Skin of body (tissue), 2 donors: ENCODE results near the gene RNPS1. TPM values are rescaled to one million over a fixed set of nuclear protein-coding genes. Genes with fewer than 3 reads are reported as not detected.
A peak's percentile ranks its signal among the peaks of the same experiment; 100 is the strongest.
"Not testable (repeated sequence)": the region's sequence is repeated elsewhere in the genome, so short reads cannot be mapped to it uniquely, and the experiment has no call there.

Source experiments
- DNase-seq: peaks from one replicate; lab custom pipeline; 2025; lab: John Stamatoyannopoulos, UW
- total RNA-seq: library from RNA; depleted of rRNA; stranded (reverse); fragments of >200 nt; gene quantifications from one replicate; pipeline ENCODE4 v1.2.3, GENCODE V29; 2014

The RNPS1 gene
- total RNA-seq, 1 donor from 2014 or later: 57.3 TPM

DNA sequence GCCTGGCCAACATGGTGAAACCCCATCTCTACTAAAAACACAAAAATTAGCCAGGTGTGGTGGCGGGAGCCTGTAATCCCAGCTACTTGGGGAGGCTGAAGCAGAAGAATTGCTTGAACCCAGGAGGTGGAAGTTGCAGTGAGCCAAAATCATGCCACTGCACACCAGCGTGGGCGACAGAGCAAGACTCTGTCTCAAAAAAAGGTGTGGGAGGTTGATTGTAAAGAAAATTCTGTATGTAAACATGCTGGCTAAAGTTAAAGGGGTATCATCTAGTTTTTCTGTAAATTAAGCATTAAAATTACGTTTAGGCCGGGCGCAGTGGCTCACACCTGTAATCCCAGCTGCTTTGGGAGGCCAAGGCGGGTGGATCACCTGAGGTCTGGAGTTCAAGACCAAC, 9.4 kb downstream of the RNPS1 start:
- not testable (repeated sequence) for DNase-seq

DNA sequence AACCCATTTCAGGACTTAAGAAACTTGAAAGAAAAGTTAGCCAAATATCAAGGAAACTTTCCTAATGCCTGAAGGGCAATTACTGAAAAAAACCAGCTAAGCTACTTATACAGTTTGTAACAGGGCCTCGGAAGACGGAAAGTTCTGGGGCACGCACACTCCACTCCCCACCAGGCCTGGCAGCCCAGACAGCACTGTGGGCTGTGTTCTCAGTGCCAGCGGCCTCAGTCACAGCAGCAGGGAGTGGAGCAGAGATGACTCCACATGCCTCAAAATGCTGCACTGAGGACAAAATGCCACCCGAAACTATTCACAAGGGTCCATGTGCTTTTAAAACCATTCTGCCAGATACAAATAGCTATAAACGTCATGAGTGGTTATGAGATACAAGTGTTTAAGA, 10.2 kb downstream of the RNPS1 start:
- no peak for DNase-seq

DNA sequence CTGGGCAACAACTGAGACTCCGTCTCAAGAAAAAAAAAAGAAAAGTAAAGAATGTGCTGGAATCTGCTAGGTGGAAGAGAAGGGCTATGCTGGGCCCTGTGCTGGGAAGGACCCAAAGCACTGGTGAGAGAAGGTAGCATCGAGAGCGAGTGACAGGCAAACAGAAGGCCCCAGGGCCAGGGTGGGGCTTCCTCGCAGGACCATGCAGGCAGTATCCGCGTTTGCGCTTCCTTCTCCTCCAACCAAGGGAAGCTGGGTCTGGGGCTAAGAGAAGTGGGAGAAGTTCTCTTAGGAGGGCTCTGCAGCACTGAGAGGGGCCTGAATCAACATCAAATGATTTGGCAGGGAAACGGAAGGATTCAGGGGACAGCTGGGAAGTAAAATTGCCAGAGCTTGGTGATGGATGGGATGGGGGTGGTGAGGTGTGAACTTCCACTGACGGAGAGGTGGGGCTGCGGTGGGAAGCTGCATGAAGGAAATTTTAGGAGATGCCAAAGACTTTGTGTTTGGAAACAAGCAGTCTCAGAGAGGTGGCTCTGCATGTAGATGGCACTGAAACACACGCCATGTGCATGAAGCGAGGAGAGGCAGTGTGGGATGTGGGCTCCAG, 11.3 kb downstream of the RNPS1 start:
- no peak for DNase-seq

DNA sequence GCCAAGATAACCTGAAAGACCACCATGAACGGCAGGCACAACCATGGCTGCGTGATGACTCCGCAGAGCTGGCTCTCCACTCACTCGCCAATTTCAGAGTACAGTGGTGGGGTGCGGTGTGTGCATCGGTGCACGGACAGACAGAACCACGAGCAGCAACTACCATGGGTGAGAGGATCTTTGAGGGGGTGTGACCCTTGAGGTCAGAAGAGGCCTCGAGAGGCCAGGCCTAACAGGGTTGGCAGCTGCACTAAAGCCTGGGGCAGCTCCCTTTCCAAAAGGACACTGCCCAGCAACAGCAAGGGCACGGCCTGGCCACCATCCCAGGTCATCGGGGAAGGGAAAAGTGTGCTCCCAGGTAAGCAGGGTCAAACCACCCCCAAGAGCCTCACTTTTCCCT, 14.6 kb downstream of the RNPS1 start:
- no peak for DNase-seq

DNA sequence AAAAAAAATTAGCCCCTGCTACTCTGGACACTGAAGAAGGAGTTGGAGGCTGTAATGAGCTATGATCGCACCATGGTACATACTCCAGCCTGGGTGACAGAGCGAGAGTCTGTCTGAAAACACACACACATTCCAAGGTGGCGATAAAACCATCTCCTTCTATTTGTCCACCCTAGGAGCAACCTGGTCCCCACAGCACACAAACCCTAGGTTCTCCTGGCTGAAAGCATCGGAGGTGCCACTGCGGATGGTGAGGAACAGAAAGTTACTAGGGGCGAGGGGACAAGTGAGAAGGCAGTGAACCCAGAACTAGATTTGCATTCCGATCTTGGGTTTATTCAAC, 15.1 kb downstream of the RNPS1 start:
- no peak for DNase-seq

DNA sequence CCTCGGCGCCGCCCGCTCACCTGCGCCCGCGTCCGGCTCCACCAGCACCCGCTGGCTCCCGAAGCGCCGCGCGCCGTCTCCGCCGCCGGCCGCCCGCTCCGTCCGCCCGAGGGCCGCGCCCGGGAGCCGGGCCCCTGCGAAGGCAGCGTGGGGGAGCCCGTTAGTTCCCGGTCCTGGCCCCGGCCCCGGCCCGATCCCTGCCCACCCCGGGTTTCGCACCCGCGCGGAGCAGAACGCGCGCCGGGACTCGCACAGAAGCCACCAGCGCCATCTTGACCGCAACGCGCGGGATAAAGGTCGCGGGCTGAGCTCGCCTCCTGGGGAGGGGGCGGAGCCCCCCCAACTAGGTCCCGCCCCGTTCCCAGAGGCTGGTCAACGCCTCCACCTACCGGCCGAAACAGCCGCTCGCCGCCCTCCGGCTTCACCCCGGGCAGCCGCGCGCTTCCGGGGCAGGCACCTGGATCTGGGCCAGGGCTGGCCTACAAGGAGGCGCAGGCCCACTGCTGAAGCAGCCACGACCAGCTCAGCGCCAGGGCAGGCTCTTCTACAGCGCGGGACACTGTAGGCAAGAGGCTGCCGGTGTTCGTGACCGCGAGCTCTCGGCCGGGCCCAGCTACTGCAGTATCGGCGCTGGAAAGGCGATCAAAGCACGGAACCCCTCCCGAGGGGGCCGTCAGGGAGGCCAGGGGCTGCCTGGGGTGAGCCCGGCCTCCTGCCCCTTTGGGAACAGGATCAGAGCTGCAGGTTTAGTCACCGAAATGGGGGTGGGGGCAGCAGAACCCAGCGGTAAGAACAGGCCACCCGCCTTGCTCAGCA, 16.4 kb downstream of the RNPS1 start, which contains the start of gene ECI1:
TSS of gene ECI1 (minus strand) at position 292 of the 816 bp plus-strand sequence. CDS start at position 271, 21 bp downstream.
- DNase-seq: peak; percentile 77

DNA sequence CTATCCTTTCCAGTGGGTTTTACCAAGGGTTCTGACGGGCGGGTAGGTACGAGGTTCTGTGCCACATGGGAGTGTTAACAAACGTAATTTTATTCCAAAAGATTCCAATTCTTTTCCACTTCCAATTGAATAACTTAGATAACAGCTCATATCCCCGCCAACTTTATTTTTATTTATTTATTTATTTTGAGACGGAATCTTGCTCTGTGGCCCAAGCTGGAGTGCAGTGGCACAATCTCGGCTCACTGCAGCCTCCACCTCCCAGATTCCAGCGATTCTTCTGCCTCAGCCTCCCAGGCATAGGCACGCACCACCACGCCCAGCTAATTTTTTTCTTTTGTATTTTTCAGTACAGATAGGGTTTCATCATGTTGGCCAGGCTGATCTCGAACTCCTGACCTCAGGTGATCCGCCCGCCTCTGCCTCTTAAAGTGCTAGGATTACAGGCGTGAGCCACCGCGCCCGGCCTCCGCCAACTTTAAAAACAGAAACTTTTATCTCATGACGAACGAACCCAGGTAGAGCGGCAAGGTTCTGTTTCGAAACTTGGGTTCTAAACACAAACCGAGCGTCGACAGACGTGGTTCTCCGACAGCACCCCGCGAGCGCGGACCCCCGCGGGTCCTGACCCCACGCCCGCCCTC, 17.2 kb downstream of the RNPS1 start:
- no peak for DNase-seq

DNA sequence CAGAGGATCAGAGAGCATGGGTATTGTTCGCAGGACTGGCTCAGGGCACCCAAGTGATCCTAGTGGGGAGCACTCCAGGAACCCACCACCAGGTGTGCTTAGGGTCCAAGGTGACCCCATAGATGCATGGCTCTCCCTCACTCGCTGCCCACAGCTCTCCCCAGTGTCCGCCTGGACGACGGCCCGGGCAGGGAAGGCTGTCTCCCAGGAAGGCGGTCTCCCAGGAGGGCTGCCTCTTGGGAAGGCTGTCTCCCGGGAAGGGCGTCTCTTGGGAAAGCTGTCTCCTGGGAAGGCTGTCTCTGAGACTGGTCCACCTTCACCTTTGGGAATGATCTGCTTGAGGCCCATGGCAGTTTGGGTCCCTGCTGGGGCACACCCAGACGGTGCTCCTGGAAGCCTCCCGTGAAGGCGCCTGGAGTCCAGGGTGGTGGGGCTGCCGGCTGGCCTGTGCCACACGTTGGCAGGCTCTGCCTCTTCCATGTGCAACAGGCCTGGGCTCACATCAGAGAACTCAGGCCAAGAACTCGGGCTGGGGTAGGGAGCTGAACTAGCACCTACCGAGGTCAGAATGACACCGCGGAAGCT, 21.5 kb downstream of the RNPS1 start:
- DNase-seq: no peak

DNA sequence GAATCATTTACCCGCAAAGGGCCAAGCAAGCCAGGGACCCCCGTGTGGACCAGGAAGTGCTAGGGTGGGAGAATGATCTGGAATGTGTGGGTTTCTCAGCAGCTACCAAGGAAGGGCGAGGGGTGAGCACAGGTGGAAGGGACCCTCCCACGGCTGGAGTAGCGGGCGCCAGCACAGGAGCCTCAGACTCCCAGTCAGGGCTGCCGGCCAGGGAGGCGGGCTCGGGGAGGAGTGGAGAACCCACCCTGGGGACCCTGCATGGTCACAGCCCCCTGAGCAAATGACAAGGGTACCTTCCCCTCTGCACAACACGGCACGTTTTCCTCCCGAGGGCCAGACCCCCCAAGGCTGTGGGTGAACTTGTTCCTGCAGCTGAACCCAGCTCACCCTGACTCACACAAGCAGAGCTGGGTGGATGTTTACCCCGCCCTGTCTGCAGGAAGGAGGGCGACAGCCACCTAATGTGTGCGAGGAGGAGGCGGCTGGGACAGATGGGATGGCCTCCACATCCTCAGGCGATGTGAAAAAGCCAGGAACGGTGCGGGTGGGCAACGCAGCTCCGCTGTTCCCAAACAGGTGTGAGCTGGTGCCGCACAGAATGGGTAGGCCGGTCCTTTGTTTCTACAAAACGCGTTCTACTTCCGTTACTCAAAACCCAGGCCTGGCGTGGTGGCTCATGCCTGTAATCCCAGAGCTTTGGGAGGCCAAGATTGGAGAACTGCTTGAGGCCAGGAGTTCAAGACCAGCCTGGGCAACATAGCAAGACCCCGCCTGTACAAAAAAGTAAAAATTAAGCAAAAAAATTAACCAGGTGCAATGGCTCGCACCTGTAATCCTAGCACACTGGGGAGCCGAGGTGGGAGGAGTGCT, 22.8 kb downstream of the RNPS1 start:
- DNase-seq: no peak

DNA sequence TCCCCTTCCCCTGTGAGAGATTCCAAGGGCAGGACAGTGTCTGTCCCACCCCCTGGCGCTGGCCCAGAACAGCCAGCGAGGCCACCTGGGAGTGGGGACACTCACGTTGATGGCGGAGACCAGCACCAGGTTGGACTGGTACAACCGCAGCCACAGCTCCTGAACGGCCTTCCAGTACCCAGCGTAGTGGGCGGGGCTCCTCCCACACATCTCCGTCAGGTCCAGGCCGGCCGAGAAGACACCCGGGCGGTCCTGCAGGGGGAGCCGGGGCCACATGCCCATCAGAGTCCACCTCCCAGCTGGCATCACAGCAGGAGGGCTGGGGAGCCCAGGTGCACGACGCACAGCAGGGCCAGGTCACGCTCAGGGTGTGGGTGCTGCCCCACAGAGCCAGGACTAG, 23.6 kb downstream of the RNPS1 start:
- no peak for DNase-seq

DNA sequence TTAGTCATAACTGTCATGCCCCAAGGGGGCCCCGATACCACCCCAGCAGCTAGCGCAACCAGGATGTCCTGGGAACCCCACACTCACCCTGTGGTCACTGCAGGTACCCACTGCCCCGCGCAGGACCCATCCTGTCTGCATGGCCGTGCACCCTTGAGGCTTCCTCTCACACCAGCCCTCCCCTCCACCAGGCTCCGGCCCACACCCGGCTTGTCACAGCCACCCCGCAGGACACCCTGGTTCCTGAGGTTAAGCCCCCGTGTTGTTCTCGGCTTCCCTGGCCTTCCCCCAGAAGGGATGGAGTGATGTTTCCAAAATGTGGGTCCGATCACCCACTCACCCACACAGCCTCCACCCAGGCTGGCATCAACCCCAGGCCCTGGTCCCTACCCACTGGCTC, 24.1 kb downstream of the RNPS1 start:
- no peak for DNase-seq

DNA sequence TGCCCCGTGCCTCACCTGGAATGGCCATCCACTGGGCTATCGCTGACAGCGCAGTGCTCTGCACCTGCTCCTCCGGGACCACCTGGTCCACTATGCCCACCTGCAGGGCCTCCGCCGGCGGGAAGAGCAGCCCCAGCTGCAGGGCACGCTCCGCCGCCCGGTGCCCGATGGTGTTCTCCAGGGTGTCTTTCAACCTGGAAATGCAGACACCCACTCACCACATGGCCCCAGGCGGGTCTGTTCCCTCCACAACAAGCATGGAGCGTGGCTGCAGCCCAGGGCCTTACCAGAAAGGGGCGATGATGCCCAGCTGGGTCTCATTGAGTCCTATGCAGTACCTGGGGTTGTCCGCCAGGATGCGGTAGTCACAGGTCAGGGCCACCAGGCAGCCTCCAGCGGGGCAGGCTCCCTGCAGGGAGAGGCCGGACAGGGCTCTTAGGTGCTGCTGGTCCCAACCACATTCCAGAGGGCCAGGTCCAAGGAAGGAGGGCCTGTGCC, 24.8 kb downstream of the RNPS1 start:
- no peak for DNase-seq

DNA sequence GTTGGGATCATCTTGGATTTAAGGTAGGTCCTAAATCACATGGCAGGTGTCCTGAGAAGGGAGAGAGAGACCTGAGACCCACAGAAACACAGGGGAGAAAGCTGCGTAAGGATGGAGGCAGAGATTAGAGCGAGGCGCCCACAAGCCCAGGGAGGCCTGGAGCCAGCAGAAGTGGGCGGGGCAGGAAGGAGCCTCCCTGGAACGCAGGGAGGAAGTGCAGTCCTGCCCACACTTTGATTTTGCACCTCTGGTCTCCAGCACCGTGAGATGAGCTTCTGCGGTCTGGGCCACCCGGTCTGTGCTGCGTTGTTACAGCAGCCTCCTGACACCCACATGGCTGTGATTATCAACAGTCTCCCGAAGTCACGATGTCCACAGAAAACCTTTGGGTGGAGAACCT, 25.3 kb downstream of the RNPS1 start:
- DNase-seq: no peak

DNA sequence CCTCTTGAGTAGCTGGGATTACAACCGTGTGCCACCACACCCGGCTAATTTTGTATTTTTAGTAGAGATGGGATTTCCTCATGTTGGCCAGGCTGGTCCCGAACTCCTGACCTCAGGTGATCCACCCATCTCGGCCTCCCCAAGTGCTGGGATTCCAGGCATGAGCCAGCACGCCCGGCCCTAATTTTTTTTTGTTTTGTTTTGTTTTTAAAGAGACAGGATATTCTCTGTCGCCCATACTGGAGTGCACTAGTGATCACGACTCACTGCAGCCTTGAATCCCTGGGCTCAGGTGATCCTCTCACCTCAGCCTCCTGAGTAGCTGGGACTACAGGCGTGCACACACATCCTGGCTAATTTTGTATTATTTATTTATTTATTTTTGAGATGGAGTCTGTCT, 27.6 kb downstream of the RNPS1 start:
- not testable (repeated sequence) for DNase-seq

DNA sequence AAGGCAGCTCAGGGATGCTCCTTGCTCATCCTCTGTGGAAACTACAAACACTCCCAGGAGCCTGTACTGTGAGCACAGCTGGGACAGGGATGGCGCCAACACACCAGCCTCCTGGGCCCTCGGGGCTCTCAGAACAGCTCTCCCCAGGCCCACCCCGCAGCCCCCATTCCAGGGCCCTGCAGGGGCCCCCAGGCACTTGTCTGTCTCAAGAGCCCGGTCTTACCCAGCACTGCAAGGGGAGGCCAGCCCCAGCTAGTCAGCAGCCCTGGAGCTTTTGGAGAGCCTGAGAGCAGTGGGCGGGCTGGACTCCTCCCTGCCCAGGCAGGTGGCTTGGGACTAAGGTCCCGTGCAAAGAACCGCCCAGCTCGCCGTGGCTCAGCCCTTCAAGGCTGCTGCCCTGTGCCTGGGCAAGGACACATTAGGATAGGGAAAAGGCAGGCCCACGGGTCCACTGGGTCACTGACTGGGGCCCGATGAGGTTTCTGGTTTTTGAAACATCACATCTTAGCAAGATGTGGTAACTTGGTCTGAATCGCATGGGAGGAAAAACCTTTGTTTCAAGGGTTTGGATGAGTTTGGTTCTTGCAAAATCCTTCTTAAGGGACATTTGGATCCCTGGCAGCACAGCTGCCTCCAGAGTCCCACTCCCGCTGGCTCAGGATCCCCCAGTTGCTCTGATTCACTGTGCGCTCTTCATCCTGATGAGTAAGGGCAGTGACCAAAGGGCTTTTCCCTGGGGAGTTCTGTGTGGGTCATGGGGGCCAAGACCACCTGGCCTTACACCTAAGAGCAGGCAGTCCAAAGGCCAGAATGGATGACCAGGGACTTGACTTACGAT, 28.9 kb downstream of the RNPS1 start:
- DNase-seq: no peak

DNA sequence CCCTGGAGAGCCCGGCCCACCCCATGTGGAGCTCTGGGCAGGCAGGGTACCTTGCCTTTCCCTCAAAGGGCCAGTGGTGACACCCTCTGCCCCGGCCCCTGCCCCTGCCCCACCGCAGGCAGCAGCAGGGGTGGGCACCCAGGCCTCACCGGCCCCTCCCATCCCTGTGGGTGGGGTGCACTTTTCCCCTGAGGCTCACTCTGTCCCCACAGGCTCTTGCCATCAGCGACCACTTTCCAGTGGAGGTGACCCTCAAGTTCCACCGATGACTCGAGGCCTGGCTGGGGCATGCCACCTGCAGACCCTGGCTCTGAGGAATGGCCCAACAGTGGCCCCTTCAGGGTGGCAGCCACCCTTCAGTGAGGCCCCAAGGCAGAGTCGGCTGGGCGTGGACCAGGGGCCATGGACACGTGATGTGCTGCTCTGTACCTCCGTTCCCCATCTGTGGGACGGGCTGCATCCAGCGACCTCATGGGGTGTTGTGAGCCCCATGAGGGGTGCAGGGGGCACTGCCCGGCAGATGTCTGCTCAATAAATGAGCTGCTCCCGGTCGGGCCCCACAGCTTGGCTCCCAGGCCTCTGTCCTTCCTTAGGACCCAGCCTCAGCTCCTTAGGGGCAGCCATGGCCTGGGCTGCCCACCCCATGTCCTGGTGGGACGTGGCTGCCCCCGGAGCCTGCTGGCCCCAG, 29.6 kb downstream of the RNPS1 start:
- no peak for DNase-seq

DNA sequence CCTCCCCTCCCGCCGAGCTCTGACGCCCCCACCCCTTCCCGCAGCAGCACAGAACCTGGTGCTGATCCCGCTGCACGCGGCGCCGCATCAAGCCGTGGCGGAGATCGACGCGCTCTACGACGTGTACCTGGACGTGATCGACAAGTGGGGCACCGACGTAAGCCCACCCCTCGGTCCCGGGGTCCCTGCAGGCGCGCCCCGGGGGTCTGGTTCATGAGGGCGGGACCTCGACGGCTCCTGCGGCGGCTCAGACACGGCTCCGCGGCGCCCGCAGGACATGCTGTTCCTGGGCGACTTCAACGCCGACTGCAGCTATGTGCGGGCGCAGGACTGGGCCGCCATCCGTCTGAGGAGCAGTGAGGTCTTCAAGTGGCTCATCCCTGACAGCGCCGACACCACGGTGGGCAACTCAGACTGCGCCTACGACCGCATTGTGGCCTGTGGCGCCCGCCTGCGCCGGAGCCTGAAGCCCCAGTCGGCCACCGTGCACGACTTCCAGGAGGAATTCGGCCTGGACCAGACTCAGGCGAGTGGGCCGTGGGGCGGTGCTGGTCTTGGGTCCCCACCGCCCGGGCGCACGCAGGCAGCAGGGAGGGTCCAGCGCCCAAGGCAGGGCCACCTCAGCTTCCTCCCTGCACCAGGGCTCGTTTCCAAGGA, 30.3 kb downstream of the RNPS1 start:
- no peak for DNase-seq

DNA sequence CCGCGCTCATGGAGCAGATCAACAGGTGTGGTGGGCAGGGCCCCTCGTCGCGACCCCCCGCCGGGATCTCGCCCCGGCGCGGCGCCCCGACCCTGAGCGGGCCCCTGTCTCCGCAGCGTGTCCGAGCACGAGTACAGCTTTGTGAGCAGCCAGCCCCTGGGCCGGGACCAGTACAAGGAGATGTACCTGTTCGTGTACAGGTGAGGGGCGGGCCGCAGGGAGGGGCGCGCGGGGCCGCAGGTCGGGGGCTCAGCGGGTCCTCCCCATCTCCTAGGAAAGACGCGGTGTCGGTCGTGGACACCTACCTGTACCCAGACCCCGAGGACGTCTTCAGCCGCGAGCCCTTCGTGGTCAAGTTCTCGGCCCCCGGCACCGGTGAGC, 30.8 kb downstream of the RNPS1 start:
- no peak for DNase-seq
